22Rv1 (cell line): ENCODE data around the gene RBBP4.

Experiments used
- ZFX ChIP-seq: fragments of 450-650 bp; IDR thresholded peaks from 2 replicates; pipeline ENCODE4 v1.6.1; 2017; ENCODE audit warnings: antibody characterized with exemption, borderline replicate concordance
- TF ChIP-seq, protein P1 (sequence below): fragments of 450-650 bp; IDR thresholded peaks from 2 replicates; pipeline ENCODE4 v1.5.1; 2017; ENCODE audit warnings: mild to moderate bottlenecking

DNA sequence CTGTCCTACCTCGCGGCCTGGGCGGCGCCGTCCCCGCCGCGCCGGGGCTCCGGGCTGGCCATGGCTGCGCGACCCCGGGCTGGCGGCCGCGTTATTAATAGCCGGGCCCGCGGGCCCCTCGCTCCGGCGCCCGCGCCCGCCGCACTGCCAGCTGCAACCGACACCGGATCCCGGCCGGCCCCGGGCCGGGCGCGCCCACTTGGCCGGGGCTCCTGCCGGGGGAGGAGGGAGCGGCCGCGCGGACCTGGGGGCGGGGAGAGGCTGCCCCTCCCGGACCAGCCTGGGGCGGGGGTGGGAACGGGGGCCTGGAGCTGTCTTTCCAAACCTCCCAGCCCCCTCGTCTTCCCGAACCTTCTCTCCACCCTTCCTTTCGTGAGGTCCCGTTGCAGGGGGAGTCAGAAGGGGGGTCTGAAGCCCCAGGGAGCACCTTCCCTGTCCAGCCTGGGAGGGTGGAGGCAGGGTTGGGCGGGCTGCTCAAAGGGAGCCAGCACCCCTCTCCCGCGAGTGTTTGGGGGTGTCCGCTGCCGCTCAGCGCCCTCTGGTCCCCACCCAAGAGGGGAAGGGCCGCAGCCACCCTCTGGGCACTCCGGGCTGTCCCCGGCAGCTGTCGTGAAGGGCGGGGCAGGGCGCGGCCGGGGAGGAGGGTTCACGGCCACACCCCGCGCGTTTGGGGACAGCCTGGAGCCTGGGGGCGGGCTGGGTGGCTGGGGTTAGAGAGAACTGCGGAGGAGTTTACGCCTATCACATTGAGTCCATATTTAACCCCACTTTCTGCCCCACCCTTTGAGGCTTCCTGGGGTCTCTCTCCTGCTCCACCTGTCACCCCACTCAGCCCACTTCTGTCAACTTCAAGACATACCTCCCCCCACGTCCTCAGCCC lies 51.8 kb downstream of the RBBP4 start, which contains the start of gene SYNC:
- TF ChIP-seq, protein P1, sequence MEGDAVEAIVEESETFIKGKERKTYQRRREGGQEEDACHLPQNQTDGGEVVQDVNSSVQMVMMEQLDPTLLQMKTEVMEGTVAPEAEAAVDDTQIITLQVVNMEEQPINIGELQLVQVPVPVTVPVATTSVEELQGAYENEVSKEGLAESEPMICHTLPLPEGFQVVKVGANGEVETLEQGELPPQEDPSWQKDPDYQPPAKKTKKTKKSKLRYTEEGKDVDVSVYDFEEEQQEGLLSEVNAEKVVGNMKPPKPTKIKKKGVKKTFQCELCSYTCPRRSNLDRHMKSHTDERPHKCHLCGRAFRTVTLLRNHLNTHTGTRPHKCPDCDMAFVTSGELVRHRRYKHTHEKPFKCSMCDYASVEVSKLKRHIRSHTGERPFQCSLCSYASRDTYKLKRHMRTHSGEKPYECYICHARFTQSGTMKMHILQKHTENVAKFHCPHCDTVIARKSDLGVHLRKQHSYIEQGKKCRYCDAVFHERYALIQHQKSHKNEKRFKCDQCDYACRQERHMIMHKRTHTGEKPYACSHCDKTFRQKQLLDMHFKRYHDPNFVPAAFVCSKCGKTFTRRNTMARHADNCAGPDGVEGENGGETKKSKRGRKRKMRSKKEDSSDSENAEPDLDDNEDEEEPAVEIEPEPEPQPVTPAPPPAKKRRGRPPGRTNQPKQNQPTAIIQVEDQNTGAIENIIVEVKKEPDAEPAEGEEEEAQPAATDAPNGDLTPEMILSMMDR = no peak
- TF ChIP-seq ZFX = no peak
